CD4-positive, alpha-beta T cell treated with Interleukin-17A for 1 hour (primary cell): Measurements from ENCODE around the gene OR2A5.
"Not testable (repeated sequence)": the region's sequence is repeated elsewhere in the genome, so short reads cannot be mapped to it uniquely, and the experiment has no call there.

ENCODE experiments used
- DNase-seq: peaks from one replicate; pipeline ENCODE4 v3.0.0-alpha.2; 2020

The OR2A5 gene

GRCh38 chr7:144048648-144049047 lies at the start of gene OR2A5:
Gene OR2A5, plus strand, starts transcription at chr7:144048948. Its CDS starts 1,454 bp downstream, at chr7:144050402.
- DNase-seq = no peak

- DNase-seq = no peak
Observed at GRCh38 chr7:144000020-144000419, 48.7 kb upstream of the OR2A5 start, which contains the start of gene OR6B1. Gene OR6B1, plus strand, starts transcription at chr7:144000320. Its CDS starts 3,677 bp downstream, at chr7:144003997.

GRCh38 chr7:144001543-144001942 lies 47.2 kb upstream of the OR2A5 start:
- DNase-seq = no peak

- no peak for DNase-seq
Observed at GRCh38 chr7:144004703-144005102, 44.0 kb upstream of the OR2A5 start.

- DNase-seq = no peak
Observed at GRCh38 chr7:144006029-144006691, 42.6 kb upstream of the OR2A5 start.

GRCh38 chr7:144006692-144007042 lies 42.1 kb upstream of the OR2A5 start:
- no peak for DNase-seq

GRCh38 chr7:144009361-144009760 lies 39.4 kb upstream of the OR2A5 start:
- no peak for DNase-seq

- not testable (repeated sequence) for DNase-seq
Observed at GRCh38 chr7:144010061-144010460, 38.7 kb upstream of the OR2A5 start.

GRCh38 chr7:144010821-144011220 lies 37.9 kb upstream of the OR2A5 start:
- not testable (repeated sequence) for DNase-seq

GRCh38 chr7:144011458-144012230 lies 37.1 kb upstream of the OR2A5 start:
- no peak for DNase-seq

GRCh38 chr7:144018065-144018464 lies 30.7 kb upstream of the OR2A5 start:
- DNase-seq = no peak

- DNase-seq = no peak
Observed at GRCh38 chr7:144019457-144019856, 29.3 kb upstream of the OR2A5 start.

- no peak for DNase-seq
Observed at GRCh38 chr7:144020340-144020739, 28.4 kb upstream of the OR2A5 start.

- no peak for DNase-seq
Observed at GRCh38 chr7:144022169-144022568, 26.6 kb upstream of the OR2A5 start.

- DNase-seq = no peak
Observed at GRCh38 chr7:144023171-144023827, 25.4 kb upstream of the OR2A5 start.

GRCh38 chr7:144024213-144024612 lies 24.5 kb upstream of the OR2A5 start:
- no peak for DNase-seq

GRCh38 chr7:144026203-144026883 lies 22.4 kb upstream of the OR2A5 start:
- no peak for DNase-seq

- DNase-seq = no peak
Observed at GRCh38 chr7:144027070-144027469, 21.7 kb upstream of the OR2A5 start.

GRCh38 chr7:144027974-144028373 lies 20.8 kb upstream of the OR2A5 start:
- no peak for DNase-seq

- no peak for DNase-seq
Observed at GRCh38 chr7:144028547-144028946, 20.2 kb upstream of the OR2A5 start.

GRCh38 chr7:144032516-144032915 lies 16.2 kb upstream of the OR2A5 start:
- no peak for DNase-seq

GRCh38 chr7:144032985-144033709 lies 15.6 kb upstream of the OR2A5 start:
- no peak for DNase-seq

- no peak for DNase-seq
Observed at GRCh38 chr7:144035385-144035784, 13.4 kb upstream of the OR2A5 start.
